ENCODE measurements around the gene TENT5D.
"Not testable (repeated sequence)": the region's sequence is repeated elsewhere in the genome, so short reads cannot be mapped to it uniquely, and the experiment has no call there.

The TENT5D gene

GRCh38 chrX:80420147-80420546 lies at the start of gene TENT5D:
Gene TENT5D, plus strand, starts transcription at chrX:80420447. Its CDS starts 22,093 bp downstream, at chrX:80442540.
- DNase-seq, result no peak

- not testable (repeated sequence) for DNase-seq
These were observed 34.6 kb upstream of the TENT5D start for GRCh38 chrX:80385651-80386050.

GRCh38 chrX:80388206-80388605 lies 32.0 kb upstream of the TENT5D start:
- DNase-seq, result no peak

- DNase-seq, result no peak
These were observed 8.2 kb upstream of the TENT5D start for GRCh38 chrX:80412042-80412441.

GRCh38 chrX:80423000-80423399 lies 2.8 kb downstream of the TENT5D start:
- no peak for DNase-seq

- DNase-seq, result no peak
These were observed 3.5 kb downstream of the TENT5D start for GRCh38 chrX:80423744-80424143.

- DNase-seq, result no peak
These were observed 10.7 kb downstream of the TENT5D start for GRCh38 chrX:80430826-80431504.

- no peak for DNase-seq
These were observed 11.2 kb downstream of the TENT5D start for GRCh38 chrX:80431505-80431832.

GRCh38 chrX:80432441-80432840 lies 12.2 kb downstream of the TENT5D start:
- no peak for DNase-seq

- DNase-seq, result no peak
These were observed 12.6 kb downstream of the TENT5D start for GRCh38 chrX:80432863-80433262.

GRCh38 chrX:80468166-80468565 lies 47.9 kb downstream of the TENT5D start:
- not testable (repeated sequence) for DNase-seq

- no peak for DNase-seq
These were observed 51.3 kb downstream of the TENT5D start for GRCh38 chrX:80471582-80471981.

GRCh38 chrX:80485543-80485942 lies 65.3 kb downstream of the TENT5D start:
- DNase-seq, result no peak

GRCh38 chrX:80486299-80486698 lies 66.1 kb downstream of the TENT5D start:
- DNase-seq, result no peak

- DNase-seq, result no peak
These were observed 68.9 kb downstream of the TENT5D start for GRCh38 chrX:80489166-80489565.
